ENCODE data around the gene S100A4. TPM values are rescaled to one million over a fixed set of nuclear protein-coding genes. Genes with fewer than 3 reads are reported as not detected.
A peak's percentile ranks its signal among the peaks of the same experiment; 100 is the strongest.

The S100A4 gene
- total RNA-seq, 1 donor from 2014 or later, result 137 TPM

- no peaks in the 10 kb centered on the region for H3K36me3 ChIP-seq
- DNase-seq, result peak; percentile 65
- no peak within 1 kb of the TSS for H3K4me3 ChIP-seq
- H3K27me3 ChIP-seq (ENCODE audit: low read depth), result no peaks in the 10 kb centered on the region
- TF ChIP-seq CTCF (IDR thresholded peaks at IDR 0.05; ENCODE audit: borderline replicate concordance), result peak; percentile 19
- peak within 1 kb of the TSS; percentile 68 for H3K27ac ChIP-seq (replicated peaks)
- H3K4me1 ChIP-seq, result peaks cover 78% of the 10 kb centered on the region
- no peaks in the 10 kb centered on the region for H3K9me3 ChIP-seq (replicated peaks)
- intact Hi-C loops (cut with micrococcal nuclease), result no loop called here
Observed at GRCh38 chr1:153548722-153549688, 3.4 kb upstream of the S100A4 start, which contains the start of gene S100A3. Gene S100A3 (minus strand): TSS chr1:153549258. CDS start chr1:153548485, 773 bp downstream.

- Histone ChIP-seq H3K27ac (replicated peaks) (peak overlapping the region; percentile 68), H3K4me1 (peaks cover 79% of the 10 kb centered on the region), H3K36me3 (no peaks in the 10 kb centered on the region), H3K9me3 (replicated peaks) (no peaks in the 10 kb centered on the region), H3K27me3 (ENCODE audit: low read depth) (no peaks in the 10 kb centered on the region), H3K4me3 (no peak overlapping the region)
- no peak for DNase-seq
- intact Hi-C loops (cut with micrococcal nuclease), result no loop called here
- no peak for TF ChIP-seq CTCF (IDR thresholded peaks at IDR 0.05; ENCODE audit: borderline replicate concordance)
Observed at GRCh38 chr1:153547560-153548551, 2.2 kb upstream of the S100A4 start.

- no peak for TF ChIP-seq CTCF (IDR thresholded peaks at IDR 0.05; ENCODE audit: borderline replicate concordance)
- H3K9me3 ChIP-seq (replicated peaks), result no peaks in the 10 kb centered on the region
- H3K36me3 ChIP-seq, result no peaks in the 10 kb centered on the region
- intact Hi-C loops (cut with micrococcal nuclease), result no loop called here
- no peak overlapping the region for H3K4me3 ChIP-seq
- DNase-seq, result no peak
- no peaks in the 10 kb centered on the region for H3K27me3 ChIP-seq (ENCODE audit: low read depth)
- H3K27ac ChIP-seq (replicated peaks), result peak overlapping the region; percentile 15
- H3K4me1 ChIP-seq, result peaks cover 88% of the 10 kb centered on the region
Observed at GRCh38 chr1:153546796-153547559, 1.4 kb upstream of the S100A4 start.

GRCh38 chr1:153546371-153546770 is 765 bp upstream of the S100A4 start:
- Histone ChIP-seq H3K9me3 (replicated peaks) (no peaks in the 10 kb centered on the region), H3K4me3 (peak overlapping the region; percentile 66), H3K27me3 (ENCODE audit: low read depth) (no peaks in the 10 kb centered on the region), H3K36me3 (no peaks in the 10 kb centered on the region), H3K4me1 (peaks cover 88% of the 10 kb centered on the region), H3K27ac (replicated peaks) (peak overlapping the region; percentile 90)
- intact Hi-C loops (cut with micrococcal nuclease), result no loop called here
- TF ChIP-seq CTCF (IDR thresholded peaks at IDR 0.05; ENCODE audit: borderline replicate concordance), result no peak
- no peak for DNase-seq

Measured in left ventricle myocardium inferior (tissue), 1 donor.